Chondrocyte (in vitro differentiated cells): ENCODE measurements around the gene PLEKHA6. TPM values are rescaled to one million over a fixed set of nuclear protein-coding genes. Genes with fewer than 3 reads are reported as not detected.

ENCODE experiments used
- DNase-seq: peaks from one replicate; pipeline ENCODE4 v3.0.0; 2021; ENCODE audit warnings: mixed read lengths, low spot score
- H3K27ac Mint-ChIP-seq: one replicate; pipeline ENCODE4 v1.8.0; 2021; ENCODE audit warnings: mild to moderate bottlenecking, moderate library complexity, mixed read lengths; ENCODE audit not compliant: unreplicated experiment
- H3K27me3 Mint-ChIP-seq: 2 replicates; pipeline ENCODE4 v1.8.0; 2021; ENCODE audit warnings: low read depth, mixed read lengths
- H3K36me3 Mint-ChIP-seq: 2 replicates; pipeline ENCODE4 v1.8.0; 2021; ENCODE audit warnings: low read depth, mixed read lengths
- H3K4me1 Mint-ChIP-seq: 2 replicates; pipeline ENCODE4 v1.8.0; 2021; ENCODE audit warnings: low read depth, mild to moderate bottlenecking, mixed read lengths
- H3K4me3 Mint-ChIP-seq: one replicate; pipeline ENCODE4 v1.8.0; 2021; ENCODE audit warnings: mild to moderate bottlenecking, moderate library complexity, mixed read lengths; ENCODE audit not compliant: unreplicated experiment
- H3K9me3 Mint-ChIP-seq: 2 replicates; pipeline ENCODE4 v1.8.0; 2021; ENCODE audit warnings: low read depth, mixed read lengths
- total RNA-seq: library from RNA; stranded (reverse); gene quantifications from 3 replicates; pipeline ENCODE4 v1.2.1, GENCODE V29; 2021
- TF ChIP-seq, protein P1 (sequence below): fragments of 200-600 bp; sonication (generic); IDR thresholded peaks from 2 replicates; pipeline ENCODE4 v1.5.0; 2021; ENCODE audit warnings: antibody characterized with exemption, mild to moderate bottlenecking, moderate library complexity

The PLEKHA6 gene
- total RNA-seq, 1 donor from 2014 or later: 0.15 TPM

GRCh38 chr1:204194771-204195170, 165.0 kb downstream of the PLEKHA6 start:
- H3K4me1 Mint-ChIP-seq: peaks cover 25% of the 10 kb centered on the region
- no peaks in the 10 kb centered on the region for H3K36me3 Mint-ChIP-seq
- TF ChIP-seq, protein P1, sequence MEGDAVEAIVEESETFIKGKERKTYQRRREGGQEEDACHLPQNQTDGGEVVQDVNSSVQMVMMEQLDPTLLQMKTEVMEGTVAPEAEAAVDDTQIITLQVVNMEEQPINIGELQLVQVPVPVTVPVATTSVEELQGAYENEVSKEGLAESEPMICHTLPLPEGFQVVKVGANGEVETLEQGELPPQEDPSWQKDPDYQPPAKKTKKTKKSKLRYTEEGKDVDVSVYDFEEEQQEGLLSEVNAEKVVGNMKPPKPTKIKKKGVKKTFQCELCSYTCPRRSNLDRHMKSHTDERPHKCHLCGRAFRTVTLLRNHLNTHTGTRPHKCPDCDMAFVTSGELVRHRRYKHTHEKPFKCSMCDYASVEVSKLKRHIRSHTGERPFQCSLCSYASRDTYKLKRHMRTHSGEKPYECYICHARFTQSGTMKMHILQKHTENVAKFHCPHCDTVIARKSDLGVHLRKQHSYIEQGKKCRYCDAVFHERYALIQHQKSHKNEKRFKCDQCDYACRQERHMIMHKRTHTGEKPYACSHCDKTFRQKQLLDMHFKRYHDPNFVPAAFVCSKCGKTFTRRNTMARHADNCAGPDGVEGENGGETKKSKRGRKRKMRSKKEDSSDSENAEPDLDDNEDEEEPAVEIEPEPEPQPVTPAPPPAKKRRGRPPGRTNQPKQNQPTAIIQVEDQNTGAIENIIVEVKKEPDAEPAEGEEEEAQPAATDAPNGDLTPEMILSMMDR: no peak
- no peaks in the 10 kb centered on the region for H3K9me3 Mint-ChIP-seq
- peaks cover 14% of the 10 kb centered on the region for H3K27me3 Mint-ChIP-seq
- DNase-seq: no peak
- H3K4me3 Mint-ChIP-seq: no peak overlapping the region
- no peak overlapping the region for H3K27ac Mint-ChIP-seq

- peaks cover 25% of the 10 kb centered on the region for H3K4me1 Mint-ChIP-seq
- peaks cover 19% of the 10 kb centered on the region for H3K27me3 Mint-ChIP-seq
- no peaks in the 10 kb centered on the region for H3K36me3 Mint-ChIP-seq
- H3K9me3 Mint-ChIP-seq: no peaks in the 10 kb centered on the region
- DNase-seq: no peak
- no peak overlapping the region for H3K4me3 Mint-ChIP-seq
- H3K27ac Mint-ChIP-seq: no peak overlapping the region
- TF ChIP-seq, protein P1: no peak
Measured at GRCh38 chr1:204194080-204194479, 165.6 kb downstream of the PLEKHA6 start.

DNA sequence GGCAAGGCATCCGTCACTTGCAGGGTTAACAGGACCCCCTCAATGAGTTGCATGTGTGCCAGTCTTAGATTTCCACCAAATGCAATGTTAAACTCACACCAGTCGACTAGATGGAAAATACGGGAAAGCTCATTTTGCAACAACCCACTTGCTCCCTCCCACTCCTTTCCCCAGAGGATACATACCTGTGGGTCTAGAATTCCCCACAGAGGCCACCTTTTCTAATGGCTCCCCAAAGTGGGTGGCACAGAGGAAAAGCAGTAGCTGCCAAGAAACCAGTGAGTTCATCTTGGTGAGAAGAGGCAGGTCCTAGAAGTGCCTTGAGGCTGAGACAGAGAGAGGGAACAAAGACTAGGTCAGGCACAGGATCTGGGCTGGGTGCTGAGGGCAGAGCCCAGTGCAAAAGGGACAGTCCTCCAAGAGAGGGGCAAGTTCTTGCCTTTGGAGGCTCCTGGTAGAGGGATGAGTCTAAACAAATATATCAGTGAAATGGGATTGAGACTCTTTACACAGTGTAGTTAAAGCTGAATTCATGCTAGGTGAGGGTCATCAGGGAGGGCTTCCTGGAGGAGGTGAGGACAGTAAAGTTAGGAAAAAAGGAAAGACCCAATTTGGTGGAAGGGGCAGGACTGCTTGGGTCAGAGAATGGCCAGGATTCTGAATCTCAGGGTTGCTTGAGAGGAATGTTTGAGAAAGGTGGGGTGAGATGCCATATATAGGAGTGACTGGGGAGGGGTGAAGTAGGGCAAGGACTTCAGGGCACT, 167.0 kb downstream of the PLEKHA6 start:
- Mint-ChIP-seq H3K27ac (no peak overlapping the region), H3K36me3 (no peaks in the 10 kb centered on the region), H3K4me3 (no peak overlapping the region), H3K4me1 (peaks cover 18% of the 10 kb centered on the region), H3K9me3 (no peaks in the 10 kb centered on the region), H3K27me3 (peaks cover 31% of the 10 kb centered on the region)
- TF ChIP-seq, protein P1: no peak
- DNase-seq: no peak

GRCh38 chr1:204192046-204192445, 167.7 kb downstream of the PLEKHA6 start:
- Mint-ChIP-seq H3K4me3 (no peak overlapping the region), H3K9me3 (no peaks in the 10 kb centered on the region), H3K4me1 (peaks cover 18% of the 10 kb centered on the region), H3K27me3 (peaks cover 38% of the 10 kb centered on the region), H3K27ac (no peak overlapping the region), H3K36me3 (no peaks in the 10 kb centered on the region)
- no peak for DNase-seq
- TF ChIP-seq, protein P1: no peak

DNA sequence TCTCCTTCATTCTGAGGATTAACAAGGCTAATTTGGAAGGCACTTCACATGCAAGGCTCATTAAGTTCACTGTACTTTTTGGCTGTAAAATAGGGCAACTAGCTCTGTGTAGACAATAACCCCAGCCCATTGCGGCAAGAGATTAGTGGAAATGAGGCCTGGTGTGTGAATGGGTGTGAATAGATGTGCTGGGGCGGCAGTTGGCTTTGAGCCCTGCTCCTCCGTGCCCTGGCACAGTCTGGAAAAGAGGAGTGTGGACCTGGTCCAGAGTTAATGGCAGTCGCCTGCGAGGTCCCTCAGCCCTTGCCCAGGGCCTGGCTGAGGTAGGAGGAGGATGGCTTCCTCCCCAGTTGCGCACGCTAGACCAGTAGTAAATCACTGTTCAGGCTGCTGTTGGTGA, 168.3 kb downstream of the PLEKHA6 start:
- H3K4me3 Mint-ChIP-seq: no peak overlapping the region
- peaks cover 16% of the 10 kb centered on the region for H3K4me1 Mint-ChIP-seq
- no peaks in the 10 kb centered on the region for H3K36me3 Mint-ChIP-seq
- no peak for DNase-seq
- TF ChIP-seq, protein P1: no peak
- H3K27me3 Mint-ChIP-seq: peaks cover 43% of the 10 kb centered on the region
- H3K9me3 Mint-ChIP-seq: no peaks in the 10 kb centered on the region
- no peak overlapping the region for H3K27ac Mint-ChIP-seq
